ENCODE results near the gene IGSF21. TPM values are rescaled to one million over a fixed set of nuclear protein-coding genes. Genes with fewer than 3 reads are reported as not detected.

Gene IGSF21
- total RNA-seq, 1 donor, result not detected

DNA sequence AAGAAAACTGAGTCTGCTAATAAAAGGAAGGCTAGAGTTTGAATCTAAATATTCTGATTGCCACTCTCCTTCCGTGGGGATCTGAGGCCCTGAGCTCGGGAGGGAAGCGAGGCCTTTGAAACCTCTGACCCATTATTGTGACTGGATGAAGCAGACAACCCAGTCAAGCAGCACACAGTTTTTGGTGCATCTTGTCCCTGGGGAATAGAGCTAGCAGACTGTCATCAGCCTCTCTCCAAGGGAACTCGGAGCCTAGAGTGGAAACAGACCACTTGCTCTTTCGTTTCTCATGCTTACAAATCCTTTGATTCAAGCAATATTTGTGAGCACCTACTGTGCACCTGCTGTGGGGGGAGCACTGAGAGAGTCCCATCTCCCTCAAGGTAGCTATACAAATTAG lies 240.0 kb downstream of the IGSF21 start:
- no peak overlapping the region for H3K4me3 ChIP-seq (ENCODE audit: low read depth, low read length)
- TF ChIP-seq, protein P1, sequence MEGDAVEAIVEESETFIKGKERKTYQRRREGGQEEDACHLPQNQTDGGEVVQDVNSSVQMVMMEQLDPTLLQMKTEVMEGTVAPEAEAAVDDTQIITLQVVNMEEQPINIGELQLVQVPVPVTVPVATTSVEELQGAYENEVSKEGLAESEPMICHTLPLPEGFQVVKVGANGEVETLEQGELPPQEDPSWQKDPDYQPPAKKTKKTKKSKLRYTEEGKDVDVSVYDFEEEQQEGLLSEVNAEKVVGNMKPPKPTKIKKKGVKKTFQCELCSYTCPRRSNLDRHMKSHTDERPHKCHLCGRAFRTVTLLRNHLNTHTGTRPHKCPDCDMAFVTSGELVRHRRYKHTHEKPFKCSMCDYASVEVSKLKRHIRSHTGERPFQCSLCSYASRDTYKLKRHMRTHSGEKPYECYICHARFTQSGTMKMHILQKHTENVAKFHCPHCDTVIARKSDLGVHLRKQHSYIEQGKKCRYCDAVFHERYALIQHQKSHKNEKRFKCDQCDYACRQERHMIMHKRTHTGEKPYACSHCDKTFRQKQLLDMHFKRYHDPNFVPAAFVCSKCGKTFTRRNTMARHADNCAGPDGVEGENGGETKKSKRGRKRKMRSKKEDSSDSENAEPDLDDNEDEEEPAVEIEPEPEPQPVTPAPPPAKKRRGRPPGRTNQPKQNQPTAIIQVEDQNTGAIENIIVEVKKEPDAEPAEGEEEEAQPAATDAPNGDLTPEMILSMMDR (IDR thresholded peaks at IDR 0.05; ENCODE audit: insufficient read depth, low read length), result no peak
- DNase-seq (ENCODE audit: low read depth), result no peak

DNA sequence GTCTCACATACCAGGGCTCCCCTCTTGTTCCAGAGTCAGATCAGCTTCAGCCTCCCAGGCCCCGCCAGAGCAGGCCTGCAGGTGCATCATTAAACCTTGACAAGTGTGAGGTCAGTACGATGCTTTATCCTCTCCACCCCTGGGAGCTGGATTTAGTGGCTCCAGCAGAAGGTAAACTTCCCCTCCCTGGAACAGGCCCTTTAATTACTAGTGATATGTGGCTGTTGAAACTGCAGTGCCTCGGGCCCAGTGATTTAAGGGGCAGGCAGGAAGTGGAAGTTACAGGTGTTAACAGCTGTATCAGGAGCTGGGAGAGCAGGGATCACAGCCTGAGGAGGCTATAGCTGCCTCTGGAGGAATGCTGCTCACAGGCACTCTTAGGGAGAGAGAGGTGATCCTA lies 240.8 kb downstream of the IGSF21 start:
- TF ChIP-seq, protein P1 (IDR thresholded peaks at IDR 0.05; ENCODE audit: insufficient read depth, low read length), result no peak
- no peak for DNase-seq (ENCODE audit: low read depth)
- H3K4me3 ChIP-seq (ENCODE audit: low read depth, low read length), result no peak overlapping the region

DNA sequence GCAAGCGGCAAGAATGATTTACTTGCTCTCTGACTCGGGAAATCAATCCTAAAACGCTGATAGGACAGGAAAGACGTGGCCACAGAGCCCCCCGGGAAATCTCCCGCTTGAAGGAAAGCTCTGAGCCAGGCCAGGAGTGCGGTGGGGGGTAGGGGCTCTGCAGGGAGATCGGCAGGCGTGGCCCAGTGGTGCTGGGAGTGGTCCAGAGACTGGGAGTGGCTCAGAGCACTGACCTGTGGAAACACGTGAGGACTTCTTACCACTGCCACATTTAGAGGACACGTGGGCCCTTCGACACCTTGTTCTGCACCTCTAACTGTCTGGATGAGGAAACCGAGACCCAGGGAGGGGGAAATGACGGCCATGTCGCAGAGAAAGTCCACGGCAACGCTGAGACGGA lies 243.1 kb downstream of the IGSF21 start:
- no peak for DNase-seq (ENCODE audit: low read depth)
- TF ChIP-seq, protein P1 (IDR thresholded peaks at IDR 0.05; ENCODE audit: insufficient read depth, low read length), result no peak
- H3K4me3 ChIP-seq (ENCODE audit: low read depth, low read length), result no peak overlapping the region

DNA sequence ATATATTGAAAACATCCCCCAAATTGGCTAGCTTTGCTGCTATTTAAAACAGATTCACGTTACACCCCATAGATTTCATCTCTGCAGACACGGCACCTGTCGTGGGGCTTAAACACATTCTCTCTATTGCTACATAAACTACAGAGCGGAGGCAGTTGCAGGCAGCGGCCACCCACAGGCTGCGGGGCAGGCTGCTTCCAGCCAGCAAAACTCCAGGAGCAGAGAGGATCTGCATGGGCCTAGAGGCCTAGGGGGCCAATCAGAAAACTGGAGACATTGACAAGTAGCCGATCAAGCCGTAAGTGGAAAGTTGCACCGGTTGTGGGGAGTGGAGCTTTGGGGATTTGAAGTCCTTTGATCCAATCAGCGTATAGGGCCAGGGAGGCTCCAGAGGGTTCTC lies 244.1 kb downstream of the IGSF21 start:
- TF ChIP-seq, protein P1 (IDR thresholded peaks at IDR 0.05; ENCODE audit: insufficient read depth, low read length), result no peak
- DNase-seq (ENCODE audit: low read depth), result no peak
- no peak overlapping the region for H3K4me3 ChIP-seq (ENCODE audit: low read depth, low read length)

DNA sequence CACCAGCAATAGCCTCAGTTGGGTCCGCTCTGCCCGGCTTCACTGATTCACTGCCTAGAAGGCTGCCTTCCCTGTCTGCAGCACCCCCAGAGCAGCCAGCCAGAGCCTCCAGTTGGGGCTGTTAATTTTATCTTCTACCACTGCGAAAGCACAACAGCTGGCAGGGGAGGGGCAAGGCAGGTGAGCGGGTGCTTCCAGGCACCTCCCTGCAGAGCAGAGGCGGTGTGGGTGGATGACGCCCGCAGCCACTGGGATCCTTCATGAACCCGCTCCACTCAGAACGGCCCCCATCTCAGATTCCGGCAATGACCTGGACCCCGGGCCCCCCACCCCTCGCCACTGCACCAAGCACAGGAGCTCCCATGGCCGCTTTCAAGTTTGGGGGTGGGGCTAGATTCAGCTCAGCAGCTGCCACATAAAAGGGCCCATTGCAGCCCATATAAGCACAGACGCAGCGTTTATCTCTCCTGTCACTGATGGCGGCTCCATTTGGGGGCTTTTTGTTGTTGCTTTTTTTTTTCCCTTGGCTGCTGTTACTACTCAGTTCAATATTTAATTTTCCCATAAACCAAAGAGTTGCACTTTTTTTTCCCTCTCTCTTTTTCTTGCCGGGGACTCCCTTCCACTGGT lies 245.2 kb downstream of the IGSF21 start:
- TF ChIP-seq, protein P1 (IDR thresholded peaks at IDR 0.05; ENCODE audit: insufficient read depth, low read length), result no peak
- DNase-seq (ENCODE audit: low read depth), result no peak
- no peak overlapping the region for H3K4me3 ChIP-seq (ENCODE audit: low read depth, low read length)

DNA sequence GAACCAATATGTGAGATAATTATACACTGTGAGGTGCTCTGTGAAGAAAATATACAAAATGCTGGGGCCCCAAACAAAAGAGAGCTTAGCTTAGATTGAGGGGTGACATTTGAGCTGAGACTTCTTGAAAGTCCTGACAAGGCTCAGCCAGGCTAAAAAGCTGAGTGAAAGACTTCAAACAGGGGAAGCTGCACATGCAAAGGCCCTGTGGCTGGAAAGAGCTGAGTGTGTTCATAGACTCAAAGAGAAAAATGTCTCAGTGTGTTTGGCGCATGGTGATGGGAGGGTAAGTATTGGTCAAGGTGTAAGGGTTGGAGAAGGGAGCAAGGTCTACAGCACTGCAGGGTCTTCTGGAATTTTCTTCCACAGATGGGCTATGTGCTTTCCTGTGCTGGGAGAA lies 245.9 kb downstream of the IGSF21 start:
- no peak for DNase-seq (ENCODE audit: low read depth)
- TF ChIP-seq, protein P1 (IDR thresholded peaks at IDR 0.05; ENCODE audit: insufficient read depth, low read length), result no peak
- H3K4me3 ChIP-seq (ENCODE audit: low read depth, low read length), result no peak overlapping the region

DNA sequence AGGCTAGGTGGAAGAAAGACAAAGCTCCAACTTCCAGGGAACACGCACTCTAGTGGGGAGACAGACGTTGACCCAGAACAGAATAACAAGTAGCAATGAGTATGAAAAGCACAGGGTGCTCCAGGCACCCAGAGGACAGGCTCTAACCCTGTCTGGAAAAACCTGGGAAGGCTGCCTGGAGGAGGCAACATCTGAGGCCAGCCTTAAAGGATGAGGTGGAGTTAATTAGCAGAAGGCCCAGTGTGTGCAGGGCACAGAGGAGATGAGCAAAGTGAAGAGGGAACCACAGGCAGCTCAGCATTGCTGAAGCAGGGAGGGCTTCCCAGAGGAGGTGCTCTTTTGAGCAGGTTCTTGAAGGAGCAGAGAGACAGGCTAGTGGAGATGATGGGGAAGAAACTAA lies 246.4 kb downstream of the IGSF21 start:
- H3K4me3 ChIP-seq (ENCODE audit: low read depth, low read length), result no peak overlapping the region
- TF ChIP-seq, protein P1 (IDR thresholded peaks at IDR 0.05; ENCODE audit: insufficient read depth, low read length), result no peak
- DNase-seq (ENCODE audit: low read depth), result no peak

All from fibroblast of the aortic adventitia (primary cell).